DND-41 (cell line): Measurements from ENCODE around the gene PDE4D.

Source experiments
- ATAC-seq: fragments of 200-7000 bp; cut with Tn5 transposase; 3 replicates; pipeline ENCODE4 v1.9.1; 2021; ENCODE audit warnings: low read depth; ENCODE audit not compliant: insufficient read depth
- DNase-seq: peaks from one replicate; pipeline ENCODE4 v3.0.0-alpha.2; 2020
- H2AFZ ChIP-seq: 2 replicates; pipeline ENCODE4 v1.6.0; 2012; ENCODE audit warnings: low read depth, low read length
- H3K27ac ChIP-seq: 2 replicates; pipeline ENCODE4 v1.5.1; 2012; ENCODE audit warnings: low read length, inconsistent platforms
- H3K27me3 ChIP-seq: fragments of 200-600 bp; sonication (generic); 2 replicates; pipeline ENCODE4 v1.6.0; 2012; ENCODE audit warnings: low read length, mild to moderate bottlenecking, inconsistent platforms; ENCODE audit not compliant: insufficient read depth, poor library complexity
- H3K36me3 ChIP-seq: 2 replicates; pipeline ENCODE4 v1.5.1; 2012; ENCODE audit warnings: low read length, inconsistent platforms; ENCODE audit not compliant: insufficient read depth
- H3K4me1 ChIP-seq: 2 replicates; pipeline ENCODE4 v1.5.1; 2012; ENCODE audit warnings: mild to moderate bottlenecking, low read length; ENCODE audit not compliant: insufficient read depth
- H3K4me2 ChIP-seq: 2 replicates; pipeline ENCODE4 v1.6.0; 2012; ENCODE audit warnings: mild to moderate bottlenecking, moderate library complexity, low read length, inconsistent platforms; ENCODE audit not compliant: insufficient read depth
- H3K4me3 ChIP-seq, 2 experiments: fragments of 200-600 bp in 1 of 2; shearing (Covaris generic) in 1 of 2; 2 replicates each; pipeline ENCODE4 v1.5.1; 2012 to 2016; ENCODE audit warnings: inconsistent platforms in 2 of 2, low read length in 2 of 2, mild to moderate bottlenecking in 2 of 2, low read depth in 1 of 2, moderate library complexity in 1 of 2
- H3K79me2 ChIP-seq: 2 replicates; pipeline ENCODE4 v1.6.0; 2012; ENCODE audit warnings: low read length, inconsistent platforms; ENCODE audit not compliant: insufficient read depth
- H3K9ac ChIP-seq: 2 replicates; pipeline ENCODE4 v1.6.0; 2012; ENCODE audit warnings: low read depth, mild to moderate bottlenecking, inconsistent platforms, low read length, moderate library complexity
- H3K9me3 ChIP-seq: 2 replicates; pipeline ENCODE4 v1.5.1; 2012; ENCODE audit warnings: low read length, moderate library complexity, mild to moderate bottlenecking, inconsistent platforms; ENCODE audit not compliant: insufficient read depth, severe bottlenecking
- H4K20me1 ChIP-seq: 2 replicates; pipeline ENCODE4 v1.6.0; 2012; ENCODE audit warnings: low read length; ENCODE audit not compliant: insufficient read depth
- CTCF ChIP-seq: IDR thresholded peaks from 2 replicates; pipeline ENCODE4 v1.5.1; 2012; ENCODE audit warnings: borderline replicate concordance, low read length, moderate library complexity, mild to moderate bottlenecking; ENCODE audit not compliant: poor library complexity, severe bottlenecking; ENCODE audit errors: extremely low read depth
- EZH2 ChIP-seq: IDR thresholded peaks from 3 replicates; pipeline ENCODE4 v1.6.1; 2012; ENCODE audit warnings: borderline replicate concordance, low read depth, mild to moderate bottlenecking, moderate library complexity, low read length, inconsistent platforms; ENCODE audit not compliant: severe bottlenecking

The PDE4D gene

GRCh38 chr5:59332236-59332973, 561.1 kb downstream of the PDE4D start:
- Histone ChIP-seq H3K4me1 (no peaks in the 10 kb centered on the region), H3K4me3 (no peak overlapping the region), H3K9me3 (no peaks in the 10 kb centered on the region), H3K9ac (no peak overlapping the region), H3K4me2 (no peak overlapping the region), H4K20me1 (no peaks in the 10 kb centered on the region), H2AFZ (no peak overlapping the region), H3K27ac (no peak overlapping the region), H3K79me2 (no peaks in the 10 kb centered on the region), H3K27me3 (no peaks in the 10 kb centered on the region), H3K36me3 (no peaks in the 10 kb centered on the region)
- no peak for TF ChIP-seq CTCF
- TF ChIP-seq EZH2, result no peak
- DNase-seq (no peak), ATAC-seq (no peak)

GRCh38 chr5:59330680-59331079, 562.8 kb downstream of the PDE4D start:
- Histone ChIP-seq H3K9me3 (no peaks in the 10 kb centered on the region), H3K27me3 (no peaks in the 10 kb centered on the region), H3K9ac (no peak overlapping the region), H3K4me3 (no peak overlapping the region), H3K27ac (no peak overlapping the region), H3K79me2 (no peaks in the 10 kb centered on the region), H3K4me2 (no peak overlapping the region), H3K4me1 (no peaks in the 10 kb centered on the region), H2AFZ (no peak overlapping the region), H4K20me1 (no peaks in the 10 kb centered on the region), H3K36me3 (no peaks in the 10 kb centered on the region)
- no peak for TF ChIP-seq EZH2
- no peak for TF ChIP-seq CTCF
- ATAC-seq (no peak), DNase-seq (no peak)

- no peaks in the 10 kb centered on the region for H3K9me3 ChIP-seq
- H3K36me3 ChIP-seq, result no peaks in the 10 kb centered on the region
- no peak overlapping the region for H2AFZ ChIP-seq
- no peak overlapping the region for H3K4me2 ChIP-seq
- H4K20me1 ChIP-seq, result no peaks in the 10 kb centered on the region
- no peak for TF ChIP-seq CTCF
- no peak for TF ChIP-seq EZH2
- no peaks in the 10 kb centered on the region for H3K79me2 ChIP-seq
- no peak overlapping the region for H3K4me3 ChIP-seq
- no peaks in the 10 kb centered on the region for H3K4me1 ChIP-seq
- no peaks in the 10 kb centered on the region for H3K27me3 ChIP-seq
- H3K27ac ChIP-seq, result no peak overlapping the region
- H3K9ac ChIP-seq, result no peak overlapping the region
- no peak for ATAC-seq
- DNase-seq, result no peak
Measured at GRCh38 chr5:59328709-59329296, 564.7 kb downstream of the PDE4D start.
